HepG2 (cell line): Measurements from ENCODE around the gene TPD52L2. TPM values are rescaled to one million over a fixed set of nuclear protein-coding genes. Genes with fewer than 3 reads are reported as not detected.

Source experiments
- CTCF ChIP-seq: sonication (generic); formaldehyde crosslinking; IDR thresholded peaks from 2 replicates; pipeline ENCODE4 v1.5.0; 2020; ENCODE audit warnings: mild to moderate bottlenecking, missing genetic modification reagents, moderate library complexity
- DZIP1 ChIP-seq: sonication (generic); formaldehyde crosslinking; IDR thresholded peaks from 2 replicates; pipeline ENCODE4 v1.5.0; 2020; ENCODE audit warnings: mild to moderate bottlenecking, missing genetic modification reagents
- FOXA1 ChIP-seq, 2 experiments: fragments of 450-650 bp in 1 of 2; sonication (generic) in 1 of 2; formaldehyde crosslinking in 1 of 2; IDR thresholded peaks; 2 replicates each; pipeline versions ENCODE4 v1.4.0 to v1.6.1; 2016 to 2020; ENCODE audit warnings: missing genetic modification reagents in 1 of 2
- IKZF4 ChIP-seq: sonication (generic); formaldehyde crosslinking; IDR thresholded peaks from 2 replicates; pipeline ENCODE4 v1.5.1; 2020; ENCODE audit warnings: borderline replicate concordance, mild to moderate bottlenecking, low read depth, missing genetic modification reagents; ENCODE audit errors: not compliant biosample characterization
- KLF6 ChIP-seq: IDR thresholded peaks from 2 replicates; pipeline ENCODE4 v1.8.0; 2016; ENCODE audit warnings: missing biosample characterization, missing genetic modification reagents
- NKX3-1 ChIP-seq: sonication (generic); formaldehyde crosslinking; IDR thresholded peaks from 2 replicates; pipeline ENCODE4 v1.5.0; 2020; ENCODE audit warnings: missing genetic modification reagents
- PATZ1 ChIP-seq: sonication (generic); formaldehyde crosslinking; IDR thresholded peaks from 2 replicates; pipeline ENCODE4 v1.4.0; 2020; ENCODE audit warnings: missing genetic modification reagents
- PAXIP1 ChIP-seq: sonication (generic); formaldehyde crosslinking; conservative IDR thresholded peaks from 2 replicates; pipeline ENCODE4 v1.4.0; 2020; ENCODE audit warnings: mild to moderate bottlenecking, missing genetic modification reagents, moderate library complexity
- RXRA ChIP-seq: sonication (generic); formaldehyde crosslinking; IDR thresholded peaks from 2 replicates; pipeline ENCODE4 v1.5.1; 2020; ENCODE audit warnings: missing genetic modification reagents
- SKI ChIP-seq: fragments of 450-650 bp; IDR thresholded peaks from one replicate; pipeline ENCODE4 v1.6.1; 2018; ENCODE audit warnings: mild to moderate bottlenecking; ENCODE audit not compliant: partially characterized antibody
- TOPORS ChIP-seq: sonication (generic); formaldehyde crosslinking; IDR thresholded peaks from 2 replicates; pipeline ENCODE4 v1.8.0; 2023; ENCODE audit warnings: mild to moderate bottlenecking, missing genetic modification reagents
- ZFP36L1 ChIP-seq: sonication (generic); formaldehyde crosslinking; IDR thresholded peaks from 2 replicates; pipeline ENCODE4 v1.8.0; 2022; ENCODE audit warnings: mild to moderate bottlenecking, missing genetic modification reagents, moderate library complexity
- ZFY ChIP-seq: sonication (generic); formaldehyde crosslinking; IDR thresholded peaks from 2 replicates; pipeline ENCODE4 v1.4.0; 2020; ENCODE audit warnings: missing genetic modification reagents
- ZNF230 ChIP-seq: sonication (generic); formaldehyde crosslinking; IDR thresholded peaks from 2 replicates; pipeline ENCODE4 v1.4.0; 2020; ENCODE audit warnings: mild to moderate bottlenecking, missing genetic modification reagents
- ZNF382 ChIP-seq: sonication (generic); formaldehyde crosslinking; IDR thresholded peaks from 2 replicates; pipeline ENCODE4 v1.5.0; 2020; ENCODE audit warnings: missing genetic modification reagents, mild to moderate bottlenecking, borderline replicate concordance
- ZNF747 ChIP-seq: sonication (generic); formaldehyde crosslinking; IDR thresholded peaks from 2 replicates; pipeline ENCODE4 v1.8.1; 2023; ENCODE audit warnings: missing genetic modification reagents, mild to moderate bottlenecking, borderline replicate concordance
- ZUFSP ChIP-seq: sonication (generic); formaldehyde crosslinking; IDR thresholded peaks from 2 replicates; pipeline ENCODE4 v1.9.0; 2021; ENCODE audit warnings: missing genetic modification reagents, mild to moderate bottlenecking, borderline replicate concordance
- polyA plus RNA-seq, 8 experiments: library from polyadenylated mRNA; depleted of rRNA in 3 of 8; stranded (reverse) in 7 of 8; unstranded in 1 of 8; fragments of >200 nt; fragmentation: Illumina TruSeq in 4 of 8; extraction: Trizol in 4 of 8; gene quantifications; 2 replicates each; pipeline versions ENCODE4 v1.2.1 to v1.2.3, GENCODE V29; 2011 to 2016; ENCODE audit warnings: low read depth in 4 of 8, missing spikeins in 1 of 8, mixed read lengths in 1 of 8; ENCODE audit not compliant: insufficient read depth in 1 of 8
- total RNA-seq, 5 experiments: library from RNA; depleted of rRNA; stranded (reverse); fragments of >200 nt; fragmentation: Illumina TruSeq; extraction: Trizol; gene quantifications; 2 replicates each; pipeline ENCODE4 v1.2.3, GENCODE V29; 2016; ENCODE audit warnings: low read depth in 1 of 5

Gene TPD52L2
- total and polyA plus RNA-seq, 2 of the 13 experiments (the other 11 are each of a cell fraction or from before 2014, with no cell fraction given) = 156 to 184 TPM

GRCh38 chr20:63846128-63846771 lies 18.8 kb upstream of the TPD52L2 start (continued):
- TF ChIP-seq DZIP1 (no peak), ZNF382 (CRISPR knock-in tag) (no peak), RXRA (peak; percentile 83; the same call in 1 of the 2 replicates), FOXA1 (IDR thresholded peaks at IDR 0.05) (no peak), FOXA1 (CRISPR knock-in tag; IDR thresholded peaks at IDR 0.05) (no peak), ZNF230 (CRISPR knock-in tag) (no peak), CTCF (CRISPR knock-in tag) (peak; percentile 30), PATZ1 (CRISPR knock-in tag) (peak; percentile 95), NKX3-1 (CRISPR knock-in tag) (0 out of 2 replicates have a peak, but pooled peaks have one; percentile 1), KLF6 (CRISPR knock-in tag) (no peak), SKI (no peak), ZNF747 (no peak), ZUFSP (no peak), IKZF4 (CRISPR knock-in tag) (no peak), PAXIP1 (CRISPR knock-in tag) (peak; percentile 84), ZFY (CRISPR knock-in tag) (0 out of 2 replicates have a peak, but pooled peaks have one; percentile 0), ZFP36L1 (CRISPR knock-in tag) (no peak), TOPORS (CRISPR knock-in tag) (no peak)
